ENCODE measurements around the gene ANLN. TPM values are rescaled to one million over a fixed set of nuclear protein-coding genes. Genes with fewer than 3 reads are reported as not detected.

ANLN gene
- total and polyA plus RNA-seq, 2 donors (not counting 3 experiments of a cell fraction or from before 2014, with no cell fraction given) = 28.5 to 119 TPM

DNA sequence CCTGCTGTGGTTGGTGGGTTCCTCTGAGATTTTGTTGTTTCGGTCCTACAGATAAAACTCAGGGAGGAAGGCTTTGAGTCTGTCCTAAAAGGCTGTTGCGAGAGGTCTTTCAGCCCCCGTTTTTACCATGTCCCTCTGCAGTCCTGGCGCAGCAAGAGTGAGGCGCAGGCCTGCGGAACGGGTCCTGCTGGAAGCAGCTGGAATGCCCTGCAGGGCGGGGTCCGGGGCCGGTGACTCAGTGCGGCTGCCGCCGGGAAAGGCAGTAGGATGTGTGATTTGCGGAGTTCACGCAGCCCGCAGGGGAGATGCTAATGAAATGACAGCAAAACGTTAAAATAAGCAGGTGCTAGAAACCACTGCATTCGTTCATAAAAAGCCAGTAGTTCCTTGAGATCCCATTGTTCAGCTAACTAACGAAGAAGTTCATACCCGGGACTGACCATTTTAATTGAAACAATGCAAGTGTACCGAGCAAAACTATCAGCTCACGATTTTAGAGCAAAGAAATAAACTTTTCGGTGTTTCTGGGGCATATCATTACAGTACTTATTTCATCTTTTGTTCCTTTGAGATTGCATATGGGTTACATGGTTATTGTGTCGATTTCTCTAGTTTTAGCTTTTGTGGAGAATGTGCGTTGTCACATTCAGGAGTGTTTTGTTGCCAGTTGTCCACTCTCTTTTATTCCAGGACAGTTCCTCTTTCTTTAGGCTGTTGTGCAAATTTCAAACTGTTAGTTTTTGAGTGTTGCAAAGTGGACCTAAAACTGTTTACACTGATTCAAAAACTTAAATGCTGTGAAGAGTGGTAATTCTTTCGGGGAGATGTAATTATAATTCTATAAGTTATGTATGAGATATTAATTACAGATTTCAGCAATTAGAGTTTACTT lies 783 bp downstream of the ANLN start:
- Histone ChIP-seq H3K9ac (replicated peaks; ENCODE audit: extremely low read depth, insufficient read depth, low read length) (peak overlapping the region; percentile 78), H3K4me3 (replicated peaks in 1 of 3; ENCODE audit: insufficient read depth in 1 of 3, low read depth in 1 of 3, low read length in 3 of 3) (peak overlapping the region; percentile 57 to 91 (median 87)), H4K20me1 (replicated peaks; ENCODE audit: control insufficient read depth, extremely low read depth, insufficient read depth, low read length) (peaks cover 2% of the 10 kb centered on the region), H3K36me3 (ENCODE audit: control insufficient read depth in 2 of 2, extremely low read depth in 1 of 2, insufficient read depth in 2 of 2, low read length in 2 of 2) (no peaks in the 10 kb centered on the region), H3K4me2 (ENCODE audit: insufficient read depth, low read length) (peak overlapping the region; percentile 99), H3K27me3 (ENCODE audit: control insufficient read depth in 2 of 2, insufficient read depth in 2 of 2, low read length in 2 of 2) (peaks cover 0 to 2% of the 10 kb centered on the region in 2 experiments), H3K9me3 (replicated peaks; ENCODE audit: control insufficient read depth, insufficient read depth, low read length) (no peaks in the 10 kb centered on the region), H3K4me1 (ENCODE audit: control insufficient read depth, extremely low read depth, insufficient read depth, low read length) (peaks cover 39% of the 10 kb centered on the region), H2AFZ (ENCODE audit: low read depth, low read length) (peak overlapping the region; percentile 89), H3K9me1 (replicated peaks; ENCODE audit: control insufficient read depth, extremely low read depth, insufficient read depth, low read length) (no peaks in the 10 kb centered on the region), H3K79me2 (ENCODE audit: control insufficient read depth, insufficient read depth, low read length) (peaks cover 56% of the 10 kb centered on the region), H3K27ac (ENCODE audit: insufficient read depth, low read depth, low read length) (peak overlapping the region; percentile 63)
- TF ChIP-seq MYC (IDR thresholded peaks at IDR 0.05; ENCODE audit: low read depth, low read length) (no peak), JUN (IDR thresholded peaks at IDR 0.05; ENCODE audit: borderline replicate concordance, insufficient read depth, insufficient read length, low read depth) (peak; percentile 19), FOS (IDR thresholded peaks at IDR 0.05; ENCODE audit: borderline replicate concordance, insufficient read depth, low read length) (peak; percentile 96)
- TF ChIP-seq, protein P1, sequence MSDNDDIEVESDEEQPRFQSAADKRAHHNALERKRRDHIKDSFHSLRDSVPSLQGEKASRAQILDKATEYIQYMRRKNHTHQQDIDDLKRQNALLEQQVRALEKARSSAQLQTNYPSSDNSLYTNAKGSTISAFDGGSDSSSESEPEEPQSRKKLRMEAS (IDR thresholded peaks at IDR 0.05; ENCODE audit: insufficient read depth, insufficient read length) = no peak
- FAIRE-seq = peak; percentile 63
- ChIA-PET POLR2A (interaction anchor here (1.5 kb wide), 1 partner anchor 589 kb away, joined by 4 read pairs; the partner anchor contains the start of gene SEPTIN7), CTCF (interaction anchor here (0.5 to 5.9 kb wide), 4 partner anchors 24 to 84 kb away, joined by 3 to 26 read pairs (median 4); a partner anchor contains a TSS)
- BruUV-seq (replicated peaks) = TSS peak; percentile 55
- peak; percentile 88 for DNase-seq (ENCODE audit: low read depth, low spot score)
- dilution Hi-C loops (cut with MboI; ENCODE audit: extremely low pct_ligation_motif_present, low sequenced_read_pairs) = no loop called here
- intact Hi-C loops (cut with micrococcal nuclease) = loop anchor here (10.0 kb wide), 2 partner anchors 356 to 1356 kb away; partner anchors contain the start of gene DPY19L1

Measured in endothelial cell of umbilical vein (primary cell).